HG02759 (cell line): ENCODE results near the gene ITIH4.
A peak's percentile ranks its signal among the peaks of the same experiment; 100 is the strongest.
"Not testable (repeated sequence)": the region's sequence is repeated elsewhere in the genome, so short reads cannot be mapped to it uniquely, and the experiment has no call there.

Experiments
- ATAC-seq: cut with Tn5 transposase; IDR thresholded peaks from one replicate; pipeline ENCODE4 v1.9.1; 2021; ENCODE audit warnings: mild to moderate bottlenecking, moderate library complexity; ENCODE audit not compliant: unreplicated experiment

Gene ITIH4

DNA sequence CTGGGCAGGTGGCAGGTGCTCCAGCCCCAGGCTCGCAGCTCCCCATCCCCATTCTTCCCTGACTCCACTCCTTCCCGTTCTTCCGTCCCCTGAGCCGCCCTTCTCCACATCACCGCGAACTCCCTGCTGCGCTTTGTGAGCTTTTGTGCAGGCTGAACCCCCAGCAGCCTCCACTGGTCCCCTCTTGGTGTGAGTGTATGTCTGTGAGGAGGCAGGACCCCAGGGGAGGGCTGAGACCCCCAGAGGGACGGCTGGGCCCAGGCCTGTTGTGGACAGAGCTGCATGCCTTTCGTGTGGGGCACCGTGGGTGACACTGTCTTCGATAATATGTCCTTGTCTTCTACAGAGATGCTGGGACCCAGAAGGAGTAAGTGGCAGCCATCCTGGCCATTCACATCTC lies 43.2 kb downstream of the ITIH4 start:
- ATAC-seq, result no peak

DNA sequence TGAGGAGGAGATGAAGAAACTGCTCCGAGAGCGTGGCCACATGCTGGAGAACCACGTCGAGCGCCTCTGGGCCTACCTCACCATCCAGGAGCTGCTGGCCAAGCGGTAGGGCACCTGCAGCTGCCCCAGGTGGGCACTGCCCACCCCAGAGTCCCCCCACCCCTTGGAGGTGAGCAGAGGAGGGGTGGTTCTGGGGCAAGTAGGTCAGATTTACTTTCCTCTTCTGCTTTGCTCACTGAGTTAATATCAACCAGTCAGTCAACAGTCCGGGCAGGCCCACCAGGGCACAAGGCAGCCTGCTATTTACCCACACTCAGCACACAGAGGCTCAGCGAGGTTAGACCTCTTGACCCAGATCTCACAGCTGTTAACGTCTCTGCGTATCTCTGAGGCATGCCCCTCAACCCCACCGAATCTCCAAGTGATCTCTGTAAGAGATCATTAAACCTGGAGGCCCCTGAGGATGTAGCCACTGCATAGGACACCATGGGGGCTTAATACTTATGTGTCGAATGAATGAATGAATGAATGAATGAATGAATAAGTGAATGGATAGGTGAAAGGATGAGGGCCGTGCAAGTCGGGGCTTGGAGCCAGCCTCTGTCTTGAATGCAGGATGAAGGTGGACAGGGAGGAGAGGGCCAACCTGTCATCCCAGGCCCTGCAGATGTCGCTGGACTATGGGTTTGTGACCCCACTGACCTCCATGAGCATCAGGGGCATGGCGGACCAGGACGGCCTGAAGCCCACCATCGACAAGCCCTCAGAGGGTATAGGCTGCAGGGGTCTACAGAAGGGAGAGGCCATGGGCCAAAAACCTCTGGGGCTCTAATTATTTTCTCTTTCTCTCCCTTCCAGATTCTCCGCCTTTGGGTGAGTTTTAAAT lies 43.9 kb downstream of the ITIH4 start:
- no peak for ATAC-seq

DNA sequence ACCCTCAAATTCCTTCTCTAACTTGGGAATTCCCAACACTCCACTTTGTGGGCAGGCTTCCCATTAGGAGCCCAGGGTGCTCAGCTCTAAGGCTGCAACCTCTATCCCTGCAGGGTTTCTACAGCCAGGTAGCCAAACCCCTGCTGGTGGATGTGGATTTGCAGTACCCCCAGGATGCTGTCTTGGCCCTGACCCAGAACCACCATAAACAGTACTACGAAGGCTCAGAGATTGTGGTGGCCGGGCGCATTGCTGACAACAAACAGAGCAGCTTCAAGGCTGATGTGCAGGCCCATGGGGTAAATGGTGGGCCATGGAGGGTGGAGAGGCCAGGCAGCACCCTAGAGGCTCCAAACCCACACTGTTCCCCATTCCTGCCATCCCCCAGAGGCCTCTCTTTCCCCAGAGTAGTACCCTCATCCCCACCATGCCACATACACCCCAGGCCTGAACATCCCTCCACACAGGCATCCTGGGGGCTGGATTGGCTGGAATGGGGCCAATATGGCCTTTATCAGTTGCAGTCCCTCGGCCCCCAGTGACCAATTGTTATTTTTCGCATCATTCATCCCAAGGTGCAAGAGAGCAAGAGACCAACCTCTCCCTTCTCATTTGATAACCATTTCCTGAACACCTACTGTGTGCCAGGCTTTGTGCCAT lies 45.4 kb downstream of the ITIH4 start:
- ATAC-seq, result no peak

DNA sequence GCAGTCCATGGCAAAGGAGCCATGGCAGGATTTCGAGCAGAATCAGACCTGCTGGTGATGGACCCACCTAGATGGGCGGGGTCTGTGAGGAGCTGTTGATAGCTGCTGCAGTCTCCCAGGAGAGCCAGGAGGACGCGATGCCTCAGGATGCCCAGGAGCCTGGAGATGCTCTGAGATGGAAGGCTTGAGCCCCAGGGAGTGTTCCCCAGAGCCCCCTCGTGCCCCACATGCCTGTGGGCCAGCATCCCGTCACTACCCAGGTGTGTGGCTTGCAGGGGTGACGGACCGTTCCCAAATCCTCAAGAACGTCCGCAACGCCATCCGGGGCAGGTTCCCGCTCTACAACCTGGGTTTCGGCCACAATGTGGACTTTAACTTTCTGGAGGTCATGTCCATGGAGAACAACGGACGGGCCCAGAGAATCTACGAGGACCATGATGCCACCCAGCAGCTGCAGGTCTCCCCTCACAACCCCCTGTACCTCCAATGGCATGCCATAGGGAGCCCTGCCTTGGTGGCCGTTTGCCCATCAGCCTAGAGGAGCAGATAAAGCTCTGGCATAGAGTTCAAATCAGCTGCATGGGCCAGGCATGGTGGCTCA lies 46.4 kb downstream of the ITIH4 start:
- no peak for ATAC-seq

DNA sequence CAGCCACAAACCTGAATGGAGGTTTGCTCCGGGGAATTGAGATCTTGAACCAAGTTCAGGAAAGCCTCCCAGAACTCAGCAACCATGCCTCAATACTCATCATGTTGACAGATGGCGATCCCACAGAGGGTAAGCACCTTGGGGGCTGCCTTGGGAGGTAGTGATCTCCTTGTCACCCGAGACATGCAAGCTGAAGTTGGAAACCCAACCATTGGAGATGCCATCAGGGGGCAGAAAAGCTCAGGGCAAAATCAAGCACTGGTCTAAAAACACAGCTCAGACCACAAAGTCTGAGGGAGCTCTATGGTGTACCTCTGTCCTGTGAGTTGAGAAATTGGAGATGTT lies 47.3 kb downstream of the ITIH4 start:
- ATAC-seq, result no peak

DNA sequence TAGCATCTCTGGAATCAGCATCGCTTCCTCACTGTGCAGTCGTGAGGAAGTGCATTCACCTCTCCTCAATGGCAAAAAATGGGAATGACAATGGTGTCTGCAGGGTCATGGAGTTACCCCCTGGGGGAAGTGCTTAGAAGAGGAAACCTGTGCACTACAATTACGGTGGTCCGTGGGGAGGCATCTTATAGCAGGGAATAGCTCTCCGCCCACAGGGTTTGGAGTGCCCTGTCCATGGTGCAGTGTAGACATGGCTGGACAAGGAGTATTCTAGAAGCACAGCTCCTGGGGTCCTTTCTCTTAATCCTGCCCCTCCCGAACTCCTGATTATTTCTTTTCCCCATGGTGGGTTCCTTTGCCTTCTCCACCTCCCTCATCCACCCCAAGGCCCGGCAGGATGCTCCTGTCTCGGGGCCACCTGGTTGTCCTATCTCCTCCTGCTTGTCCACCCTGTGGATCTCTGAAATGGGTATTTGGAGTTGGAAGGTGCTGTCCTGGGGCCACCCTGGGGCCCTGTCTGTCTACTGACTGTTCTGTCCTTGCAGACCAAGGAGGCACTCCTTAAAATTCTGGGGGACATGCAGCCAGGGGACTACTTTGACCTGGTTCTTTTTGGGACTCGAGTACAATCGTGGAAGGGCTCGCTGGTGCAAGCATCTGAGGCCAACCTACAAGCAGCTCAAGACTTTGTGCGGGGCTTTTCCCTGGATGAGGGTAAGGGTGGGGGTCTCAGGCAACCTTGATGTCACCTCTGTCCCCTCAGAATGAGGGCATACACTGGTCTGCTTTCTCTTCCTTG lies 47.9 kb downstream of the ITIH4 start:
- no peak for ATAC-seq

DNA sequence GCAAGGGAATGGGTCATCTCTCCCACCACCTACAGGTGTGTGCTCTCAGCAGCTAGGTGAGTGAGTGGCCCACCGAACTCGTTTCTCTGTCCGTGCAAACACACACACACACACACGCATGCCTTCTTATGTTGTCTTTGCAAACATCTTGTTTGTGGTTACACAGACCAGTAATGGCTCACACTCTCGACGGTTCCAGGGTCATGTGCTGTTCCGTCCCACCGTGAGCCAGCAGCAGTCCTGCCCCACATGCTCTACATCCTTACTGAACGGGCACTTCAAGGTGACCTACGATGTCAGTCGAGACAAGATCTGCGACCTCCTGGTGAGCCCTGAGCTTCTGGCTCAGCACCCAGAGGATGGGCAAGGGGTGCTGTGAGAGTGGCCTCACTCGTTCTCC lies 48.7 kb downstream of the ITIH4 start:
- no peak for ATAC-seq

DNA sequence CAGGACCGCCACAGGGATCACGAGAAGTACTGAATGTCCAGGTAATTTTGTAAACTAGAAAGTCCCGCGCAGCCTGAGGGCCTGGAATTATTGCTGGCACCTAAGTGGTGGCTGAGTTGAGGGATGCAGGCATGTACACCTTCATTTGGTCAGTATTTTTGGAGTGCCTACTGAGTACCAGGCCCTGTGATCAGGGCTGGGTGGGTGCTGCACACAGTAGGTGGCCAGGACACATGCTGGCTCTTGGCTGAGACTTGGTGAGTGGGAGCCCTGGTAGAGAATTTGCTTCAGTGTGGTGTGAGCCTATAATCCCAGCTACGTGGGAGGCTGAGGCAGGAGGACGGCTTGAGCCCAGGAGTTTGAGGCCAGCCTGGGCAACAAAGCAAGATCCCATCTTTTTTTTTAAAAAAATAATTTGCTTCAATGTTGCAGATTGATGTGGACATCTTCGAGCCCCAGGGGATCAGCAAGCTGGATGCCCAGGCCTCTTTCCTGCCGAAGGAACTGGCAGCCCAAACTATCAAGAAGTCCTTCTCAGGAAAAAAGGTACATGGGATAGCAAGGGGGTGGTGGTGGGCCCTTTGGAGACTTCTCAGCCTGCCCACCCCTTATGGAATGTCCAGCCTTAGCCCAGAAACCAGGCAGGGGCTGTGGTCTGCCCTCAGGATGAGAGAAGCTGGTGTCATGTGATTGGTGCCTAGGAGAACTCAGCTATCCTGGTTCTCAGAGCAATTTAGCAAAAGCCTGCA lies 50.5 kb downstream of the ITIH4 start:
- ATAC-seq, result no peak

DNA sequence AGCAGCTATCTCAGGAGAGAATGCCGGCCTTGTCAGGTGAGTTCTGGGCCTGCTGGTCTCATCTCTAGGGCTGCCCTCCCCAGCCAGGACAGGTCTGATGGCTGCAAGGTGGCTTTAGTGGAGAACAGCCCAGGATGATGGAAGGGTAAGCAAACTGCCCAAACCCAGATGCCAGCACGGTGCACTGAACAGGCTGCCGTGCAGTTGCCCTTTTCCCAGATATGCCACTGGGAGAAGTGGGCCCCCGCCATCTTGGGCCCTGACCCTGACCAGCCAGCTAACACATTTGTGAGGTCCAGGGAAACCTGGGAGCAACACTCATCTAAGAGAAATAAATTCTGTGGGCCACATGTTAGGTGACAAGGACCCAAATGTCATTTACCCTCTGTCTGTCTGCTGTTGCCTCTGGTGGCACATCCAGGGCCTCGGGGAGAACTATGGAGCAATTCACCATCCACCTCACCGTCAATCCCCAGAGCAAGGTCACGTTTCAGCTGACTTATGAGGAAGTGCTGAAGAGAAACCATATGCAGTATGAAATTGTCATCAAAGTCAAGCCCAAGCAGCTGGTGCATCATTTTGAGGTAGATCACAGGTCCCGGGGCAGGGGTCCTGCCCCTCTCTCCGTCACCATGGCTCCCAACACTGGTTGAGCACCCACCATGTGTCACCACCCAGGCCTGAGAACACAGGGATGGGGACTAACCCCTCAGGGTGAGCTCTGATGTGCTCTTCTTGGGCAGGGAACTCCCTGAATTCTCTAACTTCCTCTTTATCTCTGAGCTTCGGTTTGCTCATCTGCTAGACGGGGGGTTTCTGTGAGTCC lies 51.2 kb downstream of the ITIH4 start:
- ATAC-seq, result peak; percentile 82

DNA sequence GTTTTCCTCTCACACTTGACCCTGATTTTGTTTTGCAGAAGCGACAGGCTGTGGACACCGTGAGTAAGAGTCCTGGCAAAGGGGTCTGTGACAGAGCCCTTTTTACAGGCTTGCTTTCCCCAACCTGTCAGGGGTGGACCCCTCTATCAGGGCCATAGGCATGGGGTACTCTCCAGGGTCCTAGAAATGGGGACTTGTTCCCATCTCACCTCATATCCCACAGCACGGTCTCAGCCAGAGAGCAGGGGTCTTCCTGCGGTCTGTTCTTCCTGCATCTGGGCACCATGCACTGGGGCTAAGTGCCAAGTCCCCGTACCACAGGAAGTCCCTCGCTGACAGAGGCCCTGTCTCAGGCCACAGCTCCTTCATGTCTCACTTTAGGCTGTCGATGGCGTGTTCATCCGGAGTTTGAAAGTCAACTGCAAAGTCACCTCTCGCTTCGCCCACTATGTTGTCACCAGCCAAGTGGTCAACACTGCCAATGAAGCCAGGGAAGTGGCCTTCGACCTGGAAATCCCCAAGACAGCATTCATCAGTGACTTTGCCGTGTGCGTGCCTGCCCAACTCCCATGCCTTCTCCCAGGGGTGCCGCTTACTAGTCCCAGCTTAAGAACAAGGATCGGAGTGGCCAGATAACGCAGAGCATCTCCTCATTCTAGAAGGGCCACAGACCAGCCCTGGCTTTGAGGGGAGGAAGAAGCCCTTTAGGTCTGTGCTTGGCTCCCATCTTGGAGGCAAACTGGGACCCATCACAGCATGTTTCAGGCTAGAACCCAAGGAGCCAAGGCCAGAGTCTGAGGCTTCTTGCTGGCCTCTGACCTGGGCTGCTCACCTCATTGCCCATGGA lies 52.3 kb downstream of the ITIH4 start:
- no peak for ATAC-seq

DNA sequence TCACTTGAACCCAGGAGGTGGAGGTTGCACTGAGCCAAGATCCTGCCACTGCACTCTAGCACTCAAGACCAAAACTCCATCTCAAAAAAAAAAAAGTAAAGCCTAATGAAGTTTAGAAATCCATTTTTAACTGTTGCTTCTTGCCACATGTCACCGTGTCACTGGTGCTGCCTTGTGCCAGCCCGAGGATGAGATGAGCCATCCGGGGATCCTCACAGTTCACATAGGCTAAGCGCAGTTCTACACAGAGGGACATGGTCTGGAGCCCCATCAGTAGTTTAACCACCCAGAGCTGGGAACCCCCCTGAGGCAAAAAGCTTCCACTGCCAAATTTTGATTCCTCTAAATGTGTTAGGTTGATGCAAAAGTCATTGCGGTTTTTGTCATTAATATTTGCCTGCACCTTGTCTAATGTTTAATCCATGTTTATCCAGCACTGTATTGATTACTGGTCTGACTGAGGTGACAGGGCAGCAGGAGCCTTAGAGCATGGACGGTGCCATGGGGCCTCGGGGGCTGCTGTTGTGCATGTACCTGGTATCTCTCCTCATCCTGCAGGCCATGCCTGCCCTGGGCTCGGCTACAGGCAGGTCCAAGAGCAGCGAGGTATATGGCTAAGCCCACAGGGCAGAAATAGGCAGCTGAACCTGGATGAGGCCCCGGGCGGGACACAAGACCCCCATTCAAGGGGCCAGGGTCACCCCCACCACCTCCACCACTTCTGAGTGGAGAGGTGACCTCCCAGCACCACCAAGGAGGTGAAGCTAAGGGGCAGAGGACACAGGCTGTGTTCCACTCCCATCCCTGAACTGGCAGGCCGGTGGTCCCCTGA lies 53.1 kb downstream of the ITIH4 start, which contains the start of gene ITIH1:
Gene ITIH1, plus strand, starts transcription at position 473 of the 832 bp plus-strand sequence. Its CDS starts 17 bp downstream, at position 490.
- no peak for ATAC-seq

DNA sequence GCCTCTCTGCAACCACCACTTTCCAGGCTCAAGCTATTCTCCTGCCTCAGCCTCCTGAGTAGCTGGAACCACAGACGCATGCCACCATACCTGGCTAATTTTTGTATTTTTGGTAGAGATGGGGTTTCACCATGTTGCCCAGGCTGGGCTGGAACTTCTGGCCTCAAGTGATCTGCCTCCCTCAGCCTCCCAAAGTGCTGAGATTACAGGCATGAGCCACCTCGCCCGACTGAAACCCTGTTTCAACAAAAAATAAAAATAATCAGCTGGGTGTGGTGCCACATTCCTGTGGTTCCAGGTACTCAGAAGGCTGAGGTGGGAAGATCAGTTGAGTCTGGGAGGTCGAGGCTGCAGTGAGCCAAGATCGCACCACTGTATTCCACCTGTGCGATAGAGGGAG lies 54.0 kb downstream of the ITIH4 start:
- ATAC-seq, result not testable (repeated sequence)

DNA sequence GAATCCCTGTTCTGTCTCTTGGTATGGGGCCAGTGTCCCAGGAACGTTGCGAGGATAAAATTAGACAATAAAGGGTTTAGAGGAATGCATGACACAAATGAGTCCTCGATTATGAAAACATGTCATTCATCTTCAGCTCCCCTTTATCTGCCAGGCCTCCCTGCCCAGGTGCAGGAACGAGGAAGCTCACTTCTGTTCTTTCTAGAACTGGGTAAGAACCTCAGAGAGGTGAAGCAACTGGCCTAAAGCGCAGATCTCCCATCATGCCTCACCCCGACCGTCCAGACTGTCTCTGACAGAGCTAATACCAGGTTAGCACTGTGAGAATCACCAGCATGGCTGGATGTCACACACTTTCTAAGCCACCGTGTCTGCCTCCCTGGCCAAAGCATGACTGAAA lies 54.6 kb downstream of the ITIH4 start:
- no peak for ATAC-seq

DNA sequence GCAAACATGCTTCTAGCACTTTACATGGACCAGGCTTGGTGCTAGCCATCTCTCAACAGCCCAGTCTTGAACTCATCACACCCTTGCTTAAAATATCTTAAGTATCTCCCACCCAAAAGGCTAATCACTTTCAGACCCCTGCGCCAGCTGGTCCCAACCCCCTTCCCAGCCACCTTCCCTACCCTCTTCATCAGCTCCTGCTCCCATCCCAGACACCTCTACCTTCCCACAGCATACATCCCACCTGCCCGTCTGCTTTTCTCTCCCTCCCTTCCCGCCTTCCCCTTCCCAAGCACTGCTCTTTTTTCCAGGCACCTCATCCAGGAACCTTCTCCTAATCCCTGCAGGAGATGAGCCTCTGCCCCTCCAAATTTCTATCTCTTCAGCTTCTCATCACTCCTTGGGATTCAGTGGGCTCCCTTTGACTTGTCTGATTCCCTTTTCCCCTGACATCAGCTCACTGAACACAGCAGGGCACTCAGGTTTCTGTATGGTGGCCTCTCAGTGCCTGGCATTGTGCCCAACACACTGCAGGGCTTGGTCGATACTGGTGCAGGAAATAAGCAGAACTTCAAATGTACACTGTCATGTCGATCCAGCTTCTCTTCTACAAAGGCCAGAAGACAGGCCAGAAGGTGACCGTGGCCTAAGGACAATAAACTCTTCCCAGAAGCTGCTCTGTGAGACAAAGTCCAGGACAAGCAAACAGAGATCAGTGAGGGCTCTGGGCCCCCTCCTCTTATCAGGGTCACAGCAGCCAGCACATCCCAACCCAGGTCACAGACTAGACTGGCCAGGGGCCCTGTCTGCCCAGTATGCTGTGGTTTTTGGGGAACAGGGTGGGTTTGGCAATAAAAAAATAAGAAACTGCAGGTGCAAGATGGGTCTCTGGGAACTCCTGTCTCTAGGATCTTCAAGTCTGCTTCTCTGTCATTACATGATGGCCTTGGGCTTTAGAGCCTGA lies 55.3 kb downstream of the ITIH4 start:
- no peak for ATAC-seq

DNA sequence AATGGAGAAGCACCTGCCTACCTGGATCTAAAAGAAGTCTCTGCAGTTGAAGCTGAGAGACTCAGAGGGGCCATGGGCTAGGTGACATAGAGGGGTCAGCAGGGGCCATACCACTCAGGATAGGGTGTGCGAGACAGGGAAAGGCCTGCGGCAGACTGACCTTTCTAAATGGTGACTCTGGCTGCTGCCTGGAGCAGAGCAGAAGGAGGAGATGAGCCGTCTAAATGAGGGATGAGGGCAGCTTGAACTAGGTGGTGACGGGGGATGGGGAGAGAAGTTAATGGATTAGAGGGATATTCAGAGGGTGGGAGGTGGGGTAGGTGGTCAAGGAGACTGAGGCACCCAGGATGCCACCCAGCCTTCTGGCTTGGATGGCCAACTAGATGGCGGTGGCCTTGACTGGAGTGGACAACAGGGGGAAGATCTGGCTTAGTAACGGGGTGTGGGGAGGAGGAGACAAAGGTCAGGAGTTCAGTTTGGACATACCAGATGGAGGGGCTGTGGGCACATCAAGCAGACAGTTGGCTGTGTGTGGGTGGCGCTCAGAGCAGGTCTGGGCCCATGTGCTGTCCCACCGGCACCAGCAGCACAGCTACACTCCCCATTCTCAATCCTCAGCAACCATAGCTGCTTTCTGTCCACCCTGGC lies 56.3 kb downstream of the ITIH4 start:
- no peak for ATAC-seq
